Pancreas (tissue), 10 donors: ENCODE measurements around the gene ZBTB20. TPM values are rescaled to one million over a fixed set of nuclear protein-coding genes. Genes with fewer than 3 reads are reported as not detected.

Experiments
- ATAC-seq, 4 donors: fragments of 200-7000 bp; cut with Tn5 transposase; one replicate each; pipeline versions ENCODE4 v1.8.0 to v1.9.1; 2020; ENCODE audit warnings: mild to moderate bottlenecking in 4 of 4, moderate library complexity in 4 of 4
- DNase-seq, 6 donors: peaks; one replicate each; pipeline ENCODE4 v3.0.0-alpha.2; 2020
- FAIRE-seq: peaks from 2 replicates; lab custom pipeline; 2012; peaks lifted over from hg19 to GRCh38; lab: Jason Lieb, UNC
- H3K27ac ChIP-seq, 4 donors: fragments of 200-600 bp; sonication (generic); 1 replicate in 3 of 4; 2 replicates in 1 of 4; pipeline versions ENCODE4 v1.5.0 to v1.8.0; 2020
- H3K27me3 ChIP-seq, 4 donors: fragments of 200-600 bp; one replicate each; pipeline ENCODE4 v1.8.0; 2021
- H3K36me3 ChIP-seq, 3 donors: fragments of 200-600 bp; sonication (generic) in 1 of 3; one replicate each; pipeline versions ENCODE4 v1.5.0 to v1.8.0; 2020 to 2021
- H3K4me1 ChIP-seq, 3 donors: fragments of 200-600 bp; one replicate each; pipeline ENCODE4 v1.8.0; 2021
- H3K4me3 ChIP-seq, 4 donors: fragments of 200-600 bp; sonication (generic) in 2 of 4; one replicate each; pipeline versions ENCODE4 v1.5.0 to v1.8.0; 2020 to 2021
- H3K9me3 ChIP-seq, 4 donors: fragments of 200-600 bp; one replicate each; pipeline ENCODE4 v1.8.0; 2021
- CTCF ChIP-seq, 4 donors: fragments of 200-600 bp; sonication (generic) in 3 of 4; IDR thresholded peaks; one replicate each; pipeline versions ENCODE4 v1.5.0 to v1.8.0; 2021; ENCODE audit warnings: antibody characterized with exemption in 4 of 4
- WGBS, 2 donors: extraction: QIAGEN DNeasy Blood & Tissue Kit; methylation state at CpG; one replicate each; pipeline ENCODE4 v1.1.7; 2013; 5-methylcytosine and 5-hydroxymethylcytosine counted together
- intact Hi-C, 3 donors: fragments of 100-400 bp; cut with DNase I; formaldehyde crosslinking; loops; one replicate each; pipeline versions ENCODE4 v1.11.1 to v1.14.2; 2022
- polyA plus RNA-seq, 2 donors: library from polyadenylated mRNA; stranded (reverse); fragments of 200-250 nt; gene quantifications; one replicate each; pipeline ENCODE4 v1.2.3, GENCODE V29; 2013
- total RNA-seq, 6 donors: library from RNA; stranded (reverse); fragmentation: NEBNext Ultra II Directional in 4 of 6; extraction: Animal tissue kit (Norgen Biotek cat#: 25700) in 4 of 6; gene quantifications; one replicate each; pipeline versions ENCODE4 v1.2.1 to v1.2.4, GENCODE V29; 2021 to 2023
- donor health status: healthy with polysubstance abuse.
- donor health status: DM: no; HTN: no; CAD: no; lungs with moderate emphysema.
- donor health status: DM: no; HTN: no; CAD: no.
- donor health status: control.
- donor health status: control.
- donor health status: Bipolar disorder and iron deficiency.
- donor health status: DM: yes; HTN: yes; CAD: no.
- donor health status: DM: no; HTN: no; CAD: no.
- donor health status: DM: no; HTN: no; CAD: no.
- donor health status: DM: yes; HTN: yes; CAD: no.

Gene ZBTB20
- total and polyA plus RNA-seq, 8 donors: 1.3 to 81.5 (median 43.7) TPM

- H3K4me1 ChIP-seq: peaks cover 22 to 60% (median 37%) of the 10 kb centered on the region in 3 donors
- H3K4me3 ChIP-seq: no peak overlapping the region
- FAIRE-seq: peak; percentile 64
- peak overlapping the region in 2 of 4 donors; percentile 14 to 46 for H3K27ac ChIP-seq
- no peaks in the 10 kb centered on the region for H3K9me3 ChIP-seq
- no peak for DNase-seq
- no peaks in the 10 kb centered on the region for H3K36me3 ChIP-seq
- TF ChIP-seq CTCF (IDR thresholded peaks at IDR 0.05): no peak
- 9 to 15% methylated on average over 3 of the region's 3 CpGs for WGBS, 2 donors
- ATAC-seq: peak in 3 of 4 donors; percentile 21 to 34 (median 23)
- H3K27me3 ChIP-seq: no peaks in the 10 kb centered on the region
- intact Hi-C loops: no loop called here
Observed at GRCh38 chr3:114874522-114874971, 272.5 kb downstream of the ZBTB20 start.

- 85 to 97% methylated on average over 1 of the region's 1 CpG for WGBS, 2 donors
- H3K9me3 ChIP-seq: no peaks in the 10 kb centered on the region
- FAIRE-seq: no peak
- no peaks in the 10 kb centered on the region for H3K27me3 ChIP-seq
- intact Hi-C loops: no loop called here
- H3K27ac ChIP-seq: peak overlapping the region in 1 of 4 donors; percentile 46
- no peak for DNase-seq
- no peak for TF ChIP-seq CTCF (IDR thresholded peaks at IDR 0.05)
- no peaks in the 10 kb centered on the region for H3K36me3 ChIP-seq
- H3K4me3 ChIP-seq: no peak overlapping the region
- ATAC-seq: no peak
- peaks cover 28 to 59% (median 36%) of the 10 kb centered on the region in 3 donors for H3K4me1 ChIP-seq
Observed at GRCh38 chr3:114873591-114873990, 273.5 kb downstream of the ZBTB20 start.

- Histone ChIP-seq H3K27me3 (no peaks in the 10 kb centered on the region), H3K4me3 (no peak overlapping the region), H3K27ac (peak overlapping the region in 2 of 4 donors; percentile 9 to 57), H3K4me1 (peaks cover 33 to 53% (median 37%) of the 10 kb centered on the region in 3 donors), H3K36me3 (no peaks in the 10 kb centered on the region), H3K9me3 (no peaks in the 10 kb centered on the region)
- WGBS, 2 donors: 27 to 40% methylated on average over 1 of the region's 1 CpG
- DNase-seq (no peak), FAIRE-seq (no peak), ATAC-seq (peak in 3 of 4 donors; percentile 13 to 26 (median 20))
- intact Hi-C loops: no loop called here
- TF ChIP-seq CTCF (IDR thresholded peaks at IDR 0.05): no peak
Observed at GRCh38 chr3:114872588-114872987, 274.5 kb downstream of the ZBTB20 start.

- Histone ChIP-seq H3K9me3 (no peaks in the 10 kb centered on the region), H3K36me3 (no peaks in the 10 kb centered on the region), H3K4me1 (peaks cover 32 to 55% (median 40%) of the 10 kb centered on the region in 3 donors), H3K27me3 (no peaks in the 10 kb centered on the region), H3K4me3 (no peak overlapping the region), H3K27ac (peak overlapping the region in 2 of 4 donors; percentile 9 to 57)
- ATAC-seq: no peak
- no peak for DNase-seq
- FAIRE-seq: no peak
- 51 to 76% methylated on average over 1 of the region's 1 CpG for WGBS, 2 donors
- intact Hi-C loops: no loop called here
- TF ChIP-seq CTCF (IDR thresholded peaks at IDR 0.05): no peak
Observed at GRCh38 chr3:114872050-114872449, 275.0 kb downstream of the ZBTB20 start.

GRCh38 chr3:114867835-114868503 lies 279.1 kb downstream of the ZBTB20 start:
- DNase-seq (peak in 3 of 6 donors; percentile 51 to 75 (median 71)), FAIRE-seq (no peak), ATAC-seq (peak; percentile 75 to 84 (median 78))
- Histone ChIP-seq H3K27me3 (no peaks in the 10 kb centered on the region), H3K27ac (peak overlapping the region; percentile 50 to 65 (median 64)), H3K4me1 (peaks cover 39 to 62% (median 61%) of the 10 kb centered on the region in 3 donors), H3K4me3 (peak overlapping the region in 2 of 4 donors; percentile 4 to 20), H3K9me3 (no peaks in the 10 kb centered on the region), H3K36me3 (no peaks in the 10 kb centered on the region)
- WGBS, 2 donors: 37 to 40% methylated on average over 4 of the region's 4 CpGs
- no peak for TF ChIP-seq CTCF (IDR thresholded peaks at IDR 0.05)
- intact Hi-C loops: no loop called here
